Heart left ventricle (tissue), 13 donors: Measurements from ENCODE around the gene C22orf15.

Source experiments
- CTCF ChIP-seq, 12 donors: fragments of 200-600 bp; sonication (generic) in 4 of 12; IDR thresholded peaks; one replicate each; pipeline versions ENCODE4 v1.5.0 to v1.8.0; 2018 to 2022; ENCODE audit warnings: antibody characterized with exemption in 12 of 12, mild to moderate bottlenecking in 5 of 12
- POLR2A ChIP-seq, 2 donors: fragments of 450-650 bp; IDR thresholded peaks; one replicate each; pipeline ENCODE4 v1.6.1; 2017; ENCODE audit warnings: antibody characterized with exemption in 2 of 2, mild to moderate bottlenecking in 2 of 2, moderate library complexity in 2 of 2
- donor health status: ischemic (EF 13 %, LVEDD 7.1; RV severe dilation, severe dysfunction).
- donor health status: DM: no; HTN: yes; CAD: no.
- donor health status: DM: no; HTN: no; CAD: no.
- donor health status: ischemic (EF 25% LVEDD 6.9; RV normal size, moderate dysfunction).
- donor health status: ischemic (EF 25% LVEDD 5.7; RV mildly dilated, moderate dysfunction).
- donor health status: ischemic (EF 35%, LVEDD 5.7; RV mildly dilated, moderate dysfunction).
- donor health status: nonischemic (EF 11% LVEDD 7.7; RV severe dilation, severe dysfunction).
- donor health status: DM: yes; HTN: yes; CAD: no.
- donor health status: PGD.
- donor health status: ischemic (EF 29% LVEDD 5.4; RV normal size, mild dysfunction).
- donor health status: nonischemic (EF 23%, LVEDD 6.1; RV moderate dilation, normal function).

GRCh38 chr22:23775779-23776375, 13.1 kb downstream of the C22orf15 start:
- no peak for TF ChIP-seq CTCF (IDR thresholded peaks at IDR 0.05)
- TF ChIP-seq POLR2A (IDR thresholded peaks at IDR 0.05) = no peak
